ENCODE results near the gene DCLRE1B.

DNA sequence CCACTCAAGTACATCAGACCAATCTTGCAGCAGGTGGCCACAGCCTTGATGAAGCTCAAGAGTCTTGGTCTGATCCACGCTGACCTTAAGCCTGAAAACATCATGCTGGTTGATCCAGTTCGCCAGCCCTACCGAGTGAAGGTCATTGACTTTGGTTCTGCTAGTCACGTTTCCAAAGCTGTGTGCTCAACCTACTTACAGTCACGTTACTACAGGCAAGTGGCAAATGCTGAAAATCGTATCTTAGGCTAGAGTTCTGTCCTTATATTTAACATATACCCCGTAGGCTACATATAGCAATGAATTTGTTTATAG lies 36.1 kb downstream of the DCLRE1B start:
- TF ChIP-seq ZNF10 (tag by site-specific recombination; IDR thresholded peaks at IDR 0.05), result no peak
- TF ChIP-seq YY1 (tag by site-specific recombination; IDR thresholded peaks at IDR 0.05), result no peak
- TF ChIP-seq, protein P1, sequence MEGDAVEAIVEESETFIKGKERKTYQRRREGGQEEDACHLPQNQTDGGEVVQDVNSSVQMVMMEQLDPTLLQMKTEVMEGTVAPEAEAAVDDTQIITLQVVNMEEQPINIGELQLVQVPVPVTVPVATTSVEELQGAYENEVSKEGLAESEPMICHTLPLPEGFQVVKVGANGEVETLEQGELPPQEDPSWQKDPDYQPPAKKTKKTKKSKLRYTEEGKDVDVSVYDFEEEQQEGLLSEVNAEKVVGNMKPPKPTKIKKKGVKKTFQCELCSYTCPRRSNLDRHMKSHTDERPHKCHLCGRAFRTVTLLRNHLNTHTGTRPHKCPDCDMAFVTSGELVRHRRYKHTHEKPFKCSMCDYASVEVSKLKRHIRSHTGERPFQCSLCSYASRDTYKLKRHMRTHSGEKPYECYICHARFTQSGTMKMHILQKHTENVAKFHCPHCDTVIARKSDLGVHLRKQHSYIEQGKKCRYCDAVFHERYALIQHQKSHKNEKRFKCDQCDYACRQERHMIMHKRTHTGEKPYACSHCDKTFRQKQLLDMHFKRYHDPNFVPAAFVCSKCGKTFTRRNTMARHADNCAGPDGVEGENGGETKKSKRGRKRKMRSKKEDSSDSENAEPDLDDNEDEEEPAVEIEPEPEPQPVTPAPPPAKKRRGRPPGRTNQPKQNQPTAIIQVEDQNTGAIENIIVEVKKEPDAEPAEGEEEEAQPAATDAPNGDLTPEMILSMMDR (tag by site-specific recombination; IDR thresholded peaks at IDR 0.05), result no peak

All from HEK293 (cell line).